Ectodermal cell (in vitro differentiated cells): ENCODE measurements around the gene C9orf43.
A peak's percentile ranks its signal among the peaks of the same experiment; 100 is the strongest.

ENCODE experiments used
- H3K27ac ChIP-seq: 2 replicates; pipeline ENCODE4 v1.7.0; 2013; ENCODE audit warnings: mild to moderate bottlenecking, low read depth, low read length; ENCODE audit not compliant: insufficient read depth, poor library complexity, severe bottlenecking
- H3K27me3 ChIP-seq: 2 replicates; pipeline ENCODE4 v1.7.0; 2013; ENCODE audit warnings: mild to moderate bottlenecking, low read length; ENCODE audit not compliant: insufficient read depth, control insufficient read depth, poor library complexity, severe bottlenecking
- H3K36me3 ChIP-seq: one replicate; pipeline ENCODE4 v1.7.0; 2013; ENCODE audit warnings: low read length; ENCODE audit not compliant: control insufficient read depth, insufficient read depth
- H3K4me1 ChIP-seq: one replicate; pipeline ENCODE4 v1.7.0; 2013; ENCODE audit warnings: low read length; ENCODE audit not compliant: control insufficient read depth, insufficient read depth
- H3K4me3 ChIP-seq: 2 replicates; pipeline ENCODE4 v1.7.0; 2013; ENCODE audit warnings: low read depth, low read length, control low read depth; ENCODE audit not compliant: insufficient read depth
- H3K9me3 ChIP-seq: 2 replicates; pipeline ENCODE4 v1.7.0; 2013; ENCODE audit warnings: mild to moderate bottlenecking, low read length, moderate library complexity; ENCODE audit not compliant: control insufficient read depth
- WGBS, 2 experiments: methylation state at CpG; one replicate each; pipeline ENCODE4 v1.1.7; 2013; ENCODE audit warnings: missing lambda C conversion rate in 2 of 2; 5-methylcytosine and 5-hydroxymethylcytosine counted together

C9orf43 gene

GRCh38 chr9:113446323-113446740 lies 35.8 kb downstream of the C9orf43 start:
- Histone ChIP-seq H3K36me3 (no peaks in the 10 kb centered on the region), H3K27me3 (no peaks in the 10 kb centered on the region), H3K4me3 (no peak overlapping the region), H3K9me3 (no peaks in the 10 kb centered on the region), H3K4me1 (no peaks in the 10 kb centered on the region), H3K27ac (no peak overlapping the region)
- 62 to 75% methylated on average over 2 of the region's 3 CpGs for WGBS, 2 experiments

DNA sequence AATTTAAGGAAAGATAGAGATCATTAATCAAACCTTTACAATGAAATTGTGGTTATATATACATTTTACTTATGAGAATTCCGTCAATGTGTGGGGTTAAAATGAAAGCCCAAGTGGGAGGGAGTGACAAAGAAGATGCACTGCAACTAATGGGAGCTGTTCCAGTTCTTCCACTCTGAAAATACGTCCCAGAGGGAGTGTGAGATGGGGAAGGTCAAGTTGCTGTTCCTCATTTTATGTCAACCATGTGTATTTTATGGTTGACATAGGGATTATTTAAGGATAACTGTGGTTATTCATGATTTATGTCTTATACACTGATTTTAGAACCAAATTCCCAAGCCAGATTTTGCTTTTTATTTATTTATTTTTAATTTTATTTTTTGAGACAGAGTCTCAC lies 38.8 kb downstream of the C9orf43 start:
- WGBS, 2 experiments = 85 to 100% methylated on average over 2 of the region's 2 CpGs
- Histone ChIP-seq H3K36me3 (no peaks in the 10 kb centered on the region), H3K4me1 (no peaks in the 10 kb centered on the region), H3K27me3 (no peaks in the 10 kb centered on the region), H3K27ac (no peak overlapping the region), H3K4me3 (no peak overlapping the region), H3K9me3 (no peaks in the 10 kb centered on the region)

GRCh38 chr9:113452113-113452605 lies 41.6 kb downstream of the C9orf43 start:
- Histone ChIP-seq H3K9me3 (no peaks in the 10 kb centered on the region), H3K27me3 (no peaks in the 10 kb centered on the region), H3K4me1 (peaks cover 11% of the 10 kb centered on the region), H3K27ac (no peak overlapping the region), H3K4me3 (no peak overlapping the region), H3K36me3 (no peaks in the 10 kb centered on the region)
- 84 to 93% methylated on average over 3 to 4 of the region's 4 CpGs for WGBS, 2 experiments

- Histone ChIP-seq H3K36me3 (no peaks in the 10 kb centered on the region), H3K4me3 (no peak overlapping the region), H3K27ac (no peak overlapping the region), H3K9me3 (no peaks in the 10 kb centered on the region), H3K4me1 (peaks cover 11% of the 10 kb centered on the region), H3K27me3 (no peaks in the 10 kb centered on the region)
- 54 to 75% methylated on average over 3 to 5 of the region's 5 CpGs for WGBS, 2 experiments
Measured at GRCh38 chr9:113454914-113455761, 44.6 kb downstream of the C9orf43 start.

DNA sequence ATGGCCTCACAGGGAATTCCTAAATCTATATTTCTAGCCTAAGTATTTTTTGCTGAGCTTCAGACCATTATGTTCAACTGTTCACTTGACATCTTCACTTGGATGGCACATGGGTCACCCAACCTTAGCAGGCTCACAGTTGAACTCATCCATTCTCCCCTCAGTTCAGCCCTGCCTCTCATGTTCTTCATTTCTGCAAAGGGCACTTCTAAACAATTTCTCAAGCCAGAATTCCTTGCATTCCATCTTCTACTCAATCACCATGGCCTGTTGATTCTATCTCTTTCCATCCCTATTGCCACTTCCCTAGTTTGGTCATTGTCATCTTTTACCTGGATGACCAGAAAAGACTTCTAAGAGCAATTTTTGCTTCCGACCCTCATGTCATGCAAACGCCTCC lies 45.7 kb downstream of the C9orf43 start:
- no peak overlapping the region for H3K27ac ChIP-seq
- H3K4me1 ChIP-seq = peaks cover 11% of the 10 kb centered on the region
- H3K27me3 ChIP-seq = no peaks in the 10 kb centered on the region
- WGBS, 2 experiments = 86 to 97% methylated on average over 1 to 2 of the region's 2 CpGs
- H3K9me3 ChIP-seq = no peaks in the 10 kb centered on the region
- no peak overlapping the region for H3K4me3 ChIP-seq
- no peaks in the 10 kb centered on the region for H3K36me3 ChIP-seq

GRCh38 chr9:113461285-113461684 lies 50.7 kb downstream of the C9orf43 start:
- Histone ChIP-seq H3K4me1 (peaks cover 7% of the 10 kb centered on the region), H3K4me3 (no peak overlapping the region), H3K27ac (no peak overlapping the region), H3K36me3 (no peaks in the 10 kb centered on the region), H3K9me3 (no peaks in the 10 kb centered on the region), H3K27me3 (peaks cover 28% of the 10 kb centered on the region)
- 79 to 82% methylated on average over 3 of the region's 3 CpGs for WGBS, 2 experiments

DNA sequence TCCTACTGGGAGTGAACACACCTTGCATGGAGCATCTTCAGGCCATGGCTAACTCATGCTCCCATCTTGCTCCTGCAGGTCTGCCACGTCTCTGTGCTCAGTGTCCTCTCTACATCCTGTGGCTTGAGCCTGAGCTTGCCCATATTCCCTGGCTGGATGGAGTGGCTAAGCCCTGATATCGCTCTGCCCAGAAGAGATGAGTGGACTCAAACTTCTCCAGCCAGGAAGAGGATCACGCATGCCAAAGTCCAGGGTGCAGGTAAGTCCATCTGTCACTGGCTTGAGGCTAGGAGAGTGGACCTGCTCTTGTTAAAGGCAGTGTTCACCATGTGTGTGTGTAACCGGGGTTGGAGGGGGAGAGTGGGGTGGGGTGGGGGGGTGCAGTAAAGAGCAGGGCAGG lies 51.4 kb downstream of the C9orf43 start:
- peaks cover 7% of the 10 kb centered on the region for H3K4me1 ChIP-seq
- H3K4me3 ChIP-seq = no peak overlapping the region
- H3K9me3 ChIP-seq = no peaks in the 10 kb centered on the region
- no peaks in the 10 kb centered on the region for H3K36me3 ChIP-seq
- H3K27me3 ChIP-seq = peaks cover 28% of the 10 kb centered on the region
- H3K27ac ChIP-seq = no peak overlapping the region
- WGBS, 2 experiments = 94 to 95% methylated on average over 4 of the region's 4 CpGs

GRCh38 chr9:113462781-113463286 lies 52.3 kb downstream of the C9orf43 start:
- peak overlapping the region; percentile 46 for H3K4me3 ChIP-seq
- H3K27me3 ChIP-seq = peaks cover 28% of the 10 kb centered on the region
- WGBS, 2 experiments = 86 to 90% methylated on average over 11 of the region's 11 CpGs
- H3K36me3 ChIP-seq = no peaks in the 10 kb centered on the region
- H3K27ac ChIP-seq = no peak overlapping the region
- H3K4me1 ChIP-seq = peaks cover 7% of the 10 kb centered on the region
- no peaks in the 10 kb centered on the region for H3K9me3 ChIP-seq

DNA sequence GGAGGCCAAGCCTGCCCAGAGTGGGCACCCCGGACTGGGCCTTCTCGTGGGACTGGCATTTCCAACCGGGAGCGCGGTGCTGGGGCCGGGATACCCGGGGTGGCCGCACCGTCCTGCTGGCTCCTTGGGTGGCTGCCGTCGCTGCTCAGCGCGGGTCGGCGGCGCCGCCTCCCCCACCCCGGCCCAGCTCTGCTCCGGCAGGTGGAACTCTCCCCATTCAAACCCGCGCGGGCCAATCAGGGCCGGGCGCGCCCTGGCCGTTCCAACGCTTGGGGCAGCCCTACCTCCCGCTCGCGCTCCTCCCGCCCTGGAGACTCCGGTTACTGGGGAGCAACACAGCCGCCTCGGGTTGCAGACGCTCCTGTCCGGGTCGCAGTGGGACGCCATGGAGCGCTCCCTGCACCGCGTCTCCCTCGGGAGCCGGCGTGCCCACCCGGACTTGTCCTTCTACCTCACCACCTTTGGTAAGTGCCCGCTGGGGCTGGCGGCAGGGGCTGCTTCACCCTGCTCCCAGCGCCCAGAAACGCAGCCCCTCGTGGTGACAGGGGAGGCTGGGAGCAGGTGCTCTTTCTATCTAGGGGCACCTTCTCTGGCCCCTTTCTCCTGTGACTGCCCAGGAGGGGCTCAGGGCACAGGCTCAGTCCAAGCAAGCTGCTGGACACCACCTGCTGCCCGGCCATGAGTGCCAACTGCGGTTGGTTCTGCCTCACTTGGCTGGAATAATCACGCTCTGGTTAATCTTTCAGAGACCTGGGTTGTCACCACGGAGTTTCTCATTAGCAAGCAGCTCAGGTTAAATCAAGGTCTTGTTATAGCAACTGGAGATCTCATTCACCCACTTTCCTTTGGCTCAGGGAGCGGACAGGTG lies 53.1 kb downstream of the C9orf43 start, which contains the start of gene RGS3:
RGS3 (plus strand) TSS at position 310 of the 868 bp plus-strand sequence; CDS start at position 386, 76 bp downstream.
- H3K27me3 ChIP-seq = peaks cover 28% of the 10 kb centered on the region
- H3K36me3 ChIP-seq = no peaks in the 10 kb centered on the region
- 8% methylated on average over 55 of the region's 55 CpGs for WGBS, 2 experiments
- peaks cover 7% of the 10 kb centered on the region for H3K4me1 ChIP-seq
- H3K9me3 ChIP-seq = no peaks in the 10 kb centered on the region
- H3K27ac ChIP-seq = no peak within 1 kb of the TSS
- peak within 1 kb of the TSS; percentile 46 for H3K4me3 ChIP-seq

DNA sequence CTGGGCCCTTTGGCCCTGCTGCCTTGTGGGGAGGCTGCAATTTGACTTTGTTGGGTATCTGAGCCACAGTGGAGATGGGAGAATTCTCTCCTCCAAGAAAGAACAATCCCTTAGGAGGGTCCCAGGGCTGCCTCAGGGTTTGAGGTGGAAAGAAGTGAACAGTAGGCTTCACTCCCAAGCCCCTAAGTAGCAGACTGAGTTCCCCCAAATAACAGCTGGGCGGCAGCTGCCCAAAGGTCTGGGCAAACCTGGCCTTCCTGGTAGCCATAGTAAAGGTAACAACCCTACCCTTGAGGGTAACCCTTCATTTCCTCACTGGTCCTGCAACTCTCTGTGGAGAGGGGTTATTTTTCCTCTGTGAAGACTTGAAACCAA lies 53.7 kb downstream of the C9orf43 start:
- Histone ChIP-seq H3K4me1 (peaks cover 7% of the 10 kb centered on the region), H3K27me3 (peaks cover 28% of the 10 kb centered on the region), H3K36me3 (no peaks in the 10 kb centered on the region), H3K9me3 (no peaks in the 10 kb centered on the region), H3K27ac (no peak overlapping the region), H3K4me3 (peak overlapping the region; percentile 46)
- WGBS, 2 experiments = 82 to 93% methylated on average over 1 of the region's 1 CpG
